Gastroesophageal sphincter (tissue), 4 donors: ENCODE data around the gene TMEM82. TPM values are rescaled to one million over a fixed set of nuclear protein-coding genes. Genes with fewer than 3 reads are reported as not detected.

Source experiments
- ATAC-seq: fragments of 150-250 bp; one replicate; pipeline ENCODE4 v1.9.1; 2016; ENCODE audit warnings: mild to moderate bottlenecking, moderate library complexity
- H3K27ac ChIP-seq, 4 donors: fragments of 200-600 bp; sonication (generic) in 3 of 4; 1 replicate in 3 of 4; 2 replicates in 1 of 4; pipeline ENCODE4 v1.5.1; 2016 to 2019
- H3K27me3 ChIP-seq: fragments of 200-600 bp; sonication (generic); one replicate; pipeline ENCODE4 v1.5.1; 2019
- H3K36me3 ChIP-seq, 2 donors: fragments of 200-600 bp; sonication (generic); one replicate each; pipeline ENCODE4 v1.5.1; 2019; ENCODE audit warnings: control low read depth in 1 of 2
- H3K4me1 ChIP-seq, 3 donors: fragments of 200-600 bp; sonication (generic); 1 replicate in 2 of 3; 2 replicates in 1 of 3; pipeline ENCODE4 v1.5.1; 2016 to 2019; ENCODE audit warnings: control low read depth in 2 of 3
- H3K4me3 ChIP-seq, 2 donors: fragments of 200-600 bp; sonication (generic); one replicate each; pipeline ENCODE4 v1.5.1; 2019; ENCODE audit warnings: mild to moderate bottlenecking in 1 of 2, moderate library complexity in 1 of 2
- H3K9me3 ChIP-seq, 3 donors: fragments of 200-600 bp; sonication (generic); one replicate each; pipeline ENCODE4 v1.5.1; 2017 to 2019; ENCODE audit warnings: control low read depth in 2 of 3
- EP300 ChIP-seq: sonication (generic); formaldehyde crosslinking; IDR thresholded peaks from one replicate; pipeline ENCODE4 v1.6.1; 2017; ENCODE audit warnings: antibody characterized with exemption, mild to moderate bottlenecking
- POLR2A ChIP-seq, 2 donors: fragments of 450-650 bp; IDR thresholded peaks; one replicate each; pipeline ENCODE4 v1.6.1; 2017; ENCODE audit warnings: antibody characterized with exemption in 2 of 2, mild to moderate bottlenecking in 2 of 2, moderate library complexity in 1 of 2
- POLR2AphosphoS5 ChIP-seq: sonication (generic); formaldehyde crosslinking; IDR thresholded peaks from one replicate; pipeline ENCODE4 v1.6.1; 2017; ENCODE audit warnings: antibody characterized with exemption
- WGBS, 2 donors: methylation state at CpG; one replicate each; pipeline ENCODE4 v1.1.5; 2018; ENCODE audit warnings: low coverage in 1 of 2; 5-methylcytosine and 5-hydroxymethylcytosine counted together
- total RNA-seq, 4 donors: library from RNA; depleted of rRNA; stranded (reverse); fragments of >200 nt; gene quantifications; one replicate each; pipeline ENCODE4 v1.1.0, GENCODE V29; 2016
- TF ChIP-seq, protein P1 (sequence below), 4 experiments: fragments of 200-600 bp in 2 of 4; fragments of 450-650 bp in 2 of 4; sonication (generic) in 1 of 4; IDR thresholded peaks; one replicate each; pipeline ENCODE4 v1.5.1; 2017 to 2019; ENCODE audit warnings: antibody characterized with exemption in 4 of 4, mild to moderate bottlenecking in 2 of 4, moderate library complexity in 2 of 4

Gene TMEM82
- total RNA-seq, 4 donors from 2014 or later, result not detected

GRCh38 chr1:15765495-15766194 is 23.3 kb downstream of the TMEM82 start:
- Histone ChIP-seq H3K4me1 (peaks cover 0 to 41% (median 3%) of the 10 kb centered on the region in 3 donors), H3K9me3 (no peaks in the 10 kb centered on the region), H3K4me3 (no peak overlapping the region), H3K27ac (no peak overlapping the region), H3K27me3 (no peaks in the 10 kb centered on the region), H3K36me3 (peaks cover 0 to 65% of the 10 kb centered on the region in 2 donors)
- ATAC-seq, result no peak
- TF ChIP-seq EP300, result no peak
- TF ChIP-seq, protein P1, sequence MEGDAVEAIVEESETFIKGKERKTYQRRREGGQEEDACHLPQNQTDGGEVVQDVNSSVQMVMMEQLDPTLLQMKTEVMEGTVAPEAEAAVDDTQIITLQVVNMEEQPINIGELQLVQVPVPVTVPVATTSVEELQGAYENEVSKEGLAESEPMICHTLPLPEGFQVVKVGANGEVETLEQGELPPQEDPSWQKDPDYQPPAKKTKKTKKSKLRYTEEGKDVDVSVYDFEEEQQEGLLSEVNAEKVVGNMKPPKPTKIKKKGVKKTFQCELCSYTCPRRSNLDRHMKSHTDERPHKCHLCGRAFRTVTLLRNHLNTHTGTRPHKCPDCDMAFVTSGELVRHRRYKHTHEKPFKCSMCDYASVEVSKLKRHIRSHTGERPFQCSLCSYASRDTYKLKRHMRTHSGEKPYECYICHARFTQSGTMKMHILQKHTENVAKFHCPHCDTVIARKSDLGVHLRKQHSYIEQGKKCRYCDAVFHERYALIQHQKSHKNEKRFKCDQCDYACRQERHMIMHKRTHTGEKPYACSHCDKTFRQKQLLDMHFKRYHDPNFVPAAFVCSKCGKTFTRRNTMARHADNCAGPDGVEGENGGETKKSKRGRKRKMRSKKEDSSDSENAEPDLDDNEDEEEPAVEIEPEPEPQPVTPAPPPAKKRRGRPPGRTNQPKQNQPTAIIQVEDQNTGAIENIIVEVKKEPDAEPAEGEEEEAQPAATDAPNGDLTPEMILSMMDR (IDR thresholded peaks at IDR 0.05), result no peak
- no peak for TF ChIP-seq POLR2A (IDR thresholded peaks at IDR 0.05)
- no peak for TF ChIP-seq POLR2AphosphoS5
- 62 to 83% methylated on average over 4 to 5 of the region's 20 CpGs for WGBS, 2 donors

GRCh38 chr1:15767941-15768340 is 25.6 kb downstream of the TMEM82 start:
- 92 to 100% methylated on average over 4 of the region's 5 CpGs for WGBS, 2 donors
- no peak overlapping the region for H3K4me3 ChIP-seq
- no peak overlapping the region for H3K27ac ChIP-seq
- H3K27me3 ChIP-seq, result no peaks in the 10 kb centered on the region
- no peak for ATAC-seq
- TF ChIP-seq EP300 (no peak), POLR2A (IDR thresholded peaks at IDR 0.05) (no peak), POLR2AphosphoS5 (no peak)
- TF ChIP-seq, protein P1 (IDR thresholded peaks at IDR 0.05), result no peak
- H3K36me3 ChIP-seq, result peaks cover 0 to 88% of the 10 kb centered on the region in 2 donors
- peaks cover 0 to 19% (median 0%) of the 10 kb centered on the region in 3 donors for H3K4me1 ChIP-seq
- no peaks in the 10 kb centered on the region for H3K9me3 ChIP-seq

GRCh38 chr1:15768388-15768787 is 26.1 kb downstream of the TMEM82 start:
- WGBS, 2 donors, result 100% methylated on average over 1 of the region's 7 CpGs
- TF ChIP-seq, protein P1 (IDR thresholded peaks at IDR 0.05), result no peak
- TF ChIP-seq POLR2AphosphoS5, result no peak
- no peak for TF ChIP-seq EP300
- TF ChIP-seq POLR2A (IDR thresholded peaks at IDR 0.05), result no peak
- H3K27me3 ChIP-seq, result no peaks in the 10 kb centered on the region
- H3K36me3 ChIP-seq, result peaks cover 0 to 92% of the 10 kb centered on the region in 2 donors
- no peak for ATAC-seq
- no peaks in the 10 kb centered on the region for H3K9me3 ChIP-seq
- peaks cover 0 to 19% (median 0%) of the 10 kb centered on the region in 3 donors for H3K4me1 ChIP-seq
- H3K27ac ChIP-seq, result no peak overlapping the region
- no peak overlapping the region for H3K4me3 ChIP-seq

DNA sequence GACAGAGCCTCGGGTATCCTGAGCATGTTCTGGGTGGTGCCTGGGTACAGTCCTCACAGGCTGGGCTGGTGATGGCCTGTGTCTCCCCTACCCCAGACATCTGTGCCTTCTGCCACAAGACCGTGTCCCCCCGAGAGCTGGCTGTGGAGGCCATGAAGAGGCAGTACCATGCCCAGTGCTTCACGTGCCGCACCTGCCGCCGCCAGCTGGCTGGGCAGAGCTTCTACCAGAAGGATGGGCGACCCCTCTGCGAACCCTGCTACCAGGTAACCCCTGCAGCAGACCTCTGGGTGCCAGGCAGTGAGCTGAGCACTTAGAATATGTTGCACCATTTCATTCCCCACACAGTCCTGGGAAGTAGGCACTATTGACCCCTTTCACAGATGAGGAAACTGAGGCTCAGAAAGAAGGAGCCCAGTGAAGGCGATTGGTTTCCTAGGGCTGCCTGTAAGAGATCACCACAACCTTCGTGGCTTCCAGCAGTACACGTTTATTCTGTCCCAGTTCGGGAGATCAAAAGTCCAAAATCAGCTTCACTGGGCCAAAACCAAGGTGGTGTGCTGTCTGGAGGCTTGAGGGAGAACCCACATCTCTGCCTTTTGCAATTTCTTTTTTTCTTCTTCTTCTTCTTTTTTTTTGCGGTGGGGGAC is 28.1 kb downstream of the TMEM82 start:
- peaks cover 0 to 95% of the 10 kb centered on the region in 2 donors for H3K36me3 ChIP-seq
- no peak overlapping the region for H3K27ac ChIP-seq

GRCh38 chr1:15771836-15772515 is 29.7 kb downstream of the TMEM82 start:
- no peak for TF ChIP-seq POLR2A (IDR thresholded peaks at IDR 0.05)
- no peak for TF ChIP-seq EP300
- TF ChIP-seq POLR2AphosphoS5, result no peak
- TF ChIP-seq, protein P1 (IDR thresholded peaks at IDR 0.05), result no peak

More for the DNA sequence above, 28.1 kb downstream of the TMEM82 start:
- no peak for TF ChIP-seq POLR2A (IDR thresholded peaks at IDR 0.05)
- no peak for TF ChIP-seq POLR2AphosphoS5
- H3K4me1 ChIP-seq, result peaks cover 0 to under 1% (median 0%) of the 10 kb centered on the region in 3 donors
- H3K27me3 ChIP-seq, result no peaks in the 10 kb centered on the region
- WGBS, 2 donors, result 83 to 92% methylated on average over 2 to 5 of the region's 14 CpGs
- no peak for ATAC-seq
- no peak overlapping the region for H3K4me3 ChIP-seq
- H3K9me3 ChIP-seq, result no peaks in the 10 kb centered on the region

More at GRCh38 chr1:15771836-15772515, 29.7 kb downstream of the TMEM82 start:
- 61% methylated on average over 5 of the region's 6 CpGs; no CpG with 5 or more reads in 1 of the 2 donors for WGBS, 2 donors
- no peaks in the 10 kb centered on the region for H3K9me3 ChIP-seq
- no peak overlapping the region for H3K4me3 ChIP-seq
- ATAC-seq, result no peak
- no peaks in the 10 kb centered on the region for H3K27me3 ChIP-seq
- peaks cover 0 to 92% of the 10 kb centered on the region in 2 donors for H3K36me3 ChIP-seq
- no peaks in the 10 kb centered on the region for H3K4me1 ChIP-seq
- H3K27ac ChIP-seq, result no peak overlapping the region
